NCI-H1417 (cell line): Measurements from ENCODE around the gene CEP95.
A peak's percentile ranks its signal among the peaks of the same experiment; 100 is the strongest.
"Not testable (repeated sequence)": the region's sequence is repeated elsewhere in the genome, so short reads cannot be mapped to it uniquely, and the experiment has no call there.

Source experiments
- DNase-seq, 3 experiments: peaks; one replicate each; lab custom pipeline; 2025; lab: John Stamatoyannopoulos, UW

The CEP95 gene

GRCh38 chr17:64506576-64507412 is at the start of gene CEP95:
Gene CEP95, plus strand, starts transcription at chr17:64506977. Its CDS starts 121 bp downstream, at chr17:64507098.
- peak; percentile 96 to 99 (median 99) for DNase-seq

- DNase-seq = no peak
Measured at GRCh38 chr17:64457156-64457555, 49.6 kb upstream of the CEP95 start.

- DNase-seq = no peak
Measured at GRCh38 chr17:64458756-64459155, 48.0 kb upstream of the CEP95 start.

DNA sequence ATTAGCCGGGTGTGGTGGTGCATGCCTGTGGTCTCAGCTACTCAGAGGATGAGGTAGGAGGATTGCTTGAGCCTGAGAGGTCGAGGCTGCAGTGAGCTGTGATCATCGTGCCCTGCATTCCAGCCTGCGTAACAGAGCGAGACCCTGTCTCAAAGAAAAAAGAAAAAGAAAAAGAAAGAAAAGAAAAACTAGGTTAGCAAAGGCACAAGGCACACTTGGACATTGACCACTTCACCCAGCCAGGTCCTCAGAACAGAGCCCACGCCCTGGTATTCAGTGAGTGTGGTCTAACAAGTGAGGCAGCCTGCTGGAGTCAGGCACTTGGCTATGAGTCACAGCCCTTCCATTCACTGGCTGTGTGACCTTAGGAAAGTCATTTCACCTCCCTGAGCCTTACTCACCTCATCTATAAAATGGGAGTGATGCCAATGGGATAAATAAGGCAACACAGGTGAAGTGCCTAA is 47.5 kb upstream of the CEP95 start:
- no peak for DNase-seq

- not testable (repeated sequence) for DNase-seq
Measured at GRCh38 chr17:64459818-64460217, 47.0 kb upstream of the CEP95 start.

- no peak for DNase-seq
Measured at GRCh38 chr17:64460955-64461354, 45.8 kb upstream of the CEP95 start.

GRCh38 chr17:64461788-64462187 is 45.0 kb upstream of the CEP95 start:
- no peak for DNase-seq

DNA sequence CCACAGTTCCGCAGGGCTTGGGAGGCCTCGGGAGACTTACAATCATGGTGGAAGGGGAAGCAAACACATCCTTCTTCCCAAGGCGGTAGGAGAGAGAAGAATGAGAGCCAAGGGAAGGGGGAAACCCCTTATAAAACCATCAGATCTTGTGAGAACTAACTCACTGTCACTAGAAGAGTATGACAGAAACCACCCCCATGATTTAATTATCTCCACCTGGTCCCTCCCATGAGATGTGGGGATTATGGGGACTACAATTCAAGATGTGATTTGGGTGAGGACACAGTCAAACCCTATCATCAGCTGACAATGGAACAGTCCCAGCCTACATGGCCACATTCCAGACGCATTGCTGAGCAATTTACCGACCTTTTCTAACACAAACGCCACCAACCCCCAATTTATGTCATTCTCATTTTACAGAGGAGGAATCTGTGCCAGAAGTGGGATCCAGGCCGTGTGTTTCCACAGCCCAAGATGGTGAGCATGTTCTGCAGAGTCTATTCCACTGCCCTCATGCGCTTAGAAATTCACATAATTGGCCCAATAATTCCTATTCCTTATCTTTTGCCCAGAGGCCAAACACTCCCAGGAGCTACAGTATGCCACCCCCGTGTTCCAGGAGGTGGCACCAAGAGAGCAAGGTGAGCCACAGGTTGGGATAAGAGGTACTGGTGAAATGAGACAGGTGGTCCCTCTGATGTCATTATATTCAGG is 40.6 kb upstream of the CEP95 start:
- DNase-seq = no peak

GRCh38 chr17:64466834-64467233 is 39.9 kb upstream of the CEP95 start:
- DNase-seq = not testable (repeated sequence)

GRCh38 chr17:64470625-64471024 is 36.2 kb upstream of the CEP95 start:
- no peak for DNase-seq

DNA sequence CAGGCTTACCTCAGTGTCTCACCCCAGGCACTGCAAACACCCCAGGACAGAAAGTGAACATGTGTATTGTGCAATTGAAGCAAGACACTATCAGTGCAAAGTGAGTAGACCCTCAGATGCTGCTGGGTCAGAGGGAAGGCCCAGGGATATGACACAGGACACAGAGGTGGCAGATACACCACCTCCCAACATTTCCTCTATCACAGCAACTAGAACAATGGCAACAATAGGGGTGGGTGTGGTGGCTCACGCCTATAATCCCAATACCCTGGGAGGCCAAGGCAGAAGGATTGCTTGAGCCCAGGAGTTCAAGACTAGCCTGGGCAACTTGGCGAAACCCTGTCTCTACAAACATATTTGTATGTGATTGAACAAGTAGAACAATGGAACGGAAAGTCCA is 35.3 kb upstream of the CEP95 start:
- DNase-seq = no peak

GRCh38 chr17:64472564-64472963 is 34.2 kb upstream of the CEP95 start:
- no peak for DNase-seq

DNA sequence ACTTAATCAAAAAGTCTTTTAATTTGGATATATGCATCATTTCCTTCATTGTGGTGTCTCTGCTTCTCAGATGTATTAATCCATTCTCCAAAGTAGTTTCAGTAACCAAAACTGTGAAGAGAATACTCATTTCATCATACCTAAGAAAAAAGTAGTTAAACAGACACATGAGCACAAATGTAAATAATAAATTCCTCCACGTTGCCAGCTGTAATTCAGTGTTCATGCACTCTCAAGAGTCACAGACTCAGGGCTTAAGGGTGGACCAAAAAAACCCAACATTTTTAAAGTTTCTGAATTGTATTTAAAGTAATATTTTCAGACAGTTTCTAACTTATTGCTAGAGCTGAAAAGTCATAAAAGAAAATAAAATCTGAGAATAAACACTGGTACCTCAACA is 28.9 kb upstream of the CEP95 start:
- no peak for DNase-seq

GRCh38 chr17:64480951-64481350 is 25.8 kb upstream of the CEP95 start:
- no peak for DNase-seq

DNA sequence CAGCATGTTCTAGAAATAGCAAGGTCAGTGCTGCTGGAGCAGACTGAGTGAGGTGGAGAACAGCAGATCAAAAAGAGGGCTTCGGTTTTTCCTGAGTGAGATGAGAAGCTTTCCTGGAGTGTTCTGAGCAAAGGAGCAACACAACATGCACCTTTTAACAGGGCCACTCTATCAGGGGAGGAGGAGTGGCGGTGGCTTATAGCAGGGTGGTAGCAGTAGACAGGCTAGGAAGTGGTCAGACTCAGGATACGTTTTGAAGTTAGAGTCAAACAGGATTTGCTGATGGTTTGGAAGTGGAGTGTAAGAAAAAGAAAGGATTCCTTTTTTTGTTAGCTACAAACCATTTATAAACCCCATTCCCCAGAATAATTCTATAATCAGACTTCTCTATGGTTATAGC is 22.4 kb upstream of the CEP95 start:
- DNase-seq = no peak

- no peak for DNase-seq
Measured at GRCh38 chr17:64488301-64488700, 18.5 kb upstream of the CEP95 start.

GRCh38 chr17:64491034-64491860 is 15.5 kb upstream of the CEP95 start:
- DNase-seq = peak in 1 of 3 experiments; percentile 24

- DNase-seq = no peak
Measured at GRCh38 chr17:64491994-64492393, 14.8 kb upstream of the CEP95 start.

- no peak for DNase-seq
Measured at GRCh38 chr17:64492481-64493109, 14.2 kb upstream of the CEP95 start.

- DNase-seq = no peak
Measured at GRCh38 chr17:64494121-64494520, 12.7 kb upstream of the CEP95 start.

- DNase-seq = not testable (repeated sequence)
Measured at GRCh38 chr17:64495300-64495699, 11.5 kb upstream of the CEP95 start.

GRCh38 chr17:64496348-64496785 is 10.4 kb upstream of the CEP95 start:
- DNase-seq = no peak
